IMR-90 (cell line): Measurements from ENCODE around the gene MEP1B. TPM values are rescaled to one million over a fixed set of nuclear protein-coding genes. Genes with fewer than 3 reads are reported as not detected.
"Not testable (repeated sequence)": the region's sequence is repeated elsewhere in the genome, so short reads cannot be mapped to it uniquely, and the experiment has no call there.

Experiments
- ATAC-seq: fragments of 200-7000 bp; cut with Tn5 transposase; 2 replicates; pipeline ENCODE4 v1.9.1; 2020; ENCODE audit warnings: low read depth, mild to moderate bottlenecking, moderate library complexity
- BruUV-seq: library from RNA; stranded (reverse); fragments of 400-500 nt; replicated peaks from 2 replicates; lab custom pipeline; 2021; lab: Mats Ljungman, UMichigan
- CTCF ChIA-PET: fragments of 300-600 bp; formaldehyde crosslinking; extraction: SDS; loops from one replicate; lab custom pipeline; 2021; ENCODE audit warnings: antibody characterized with exemption; lab: Yijun Ruan, JAX
- POLR2A ChIA-PET: fragments of 300-600 bp; sonication (Branson Sonifier 250); formaldehyde crosslinking; loops from one replicate; lab custom pipeline; 2022; ENCODE audit warnings: antibody characterized with exemption; ENCODE audit not compliant: unreplicated experiment; lab: Charles Lee
- DNase-seq: peaks from one replicate; pipeline ENCODE4 v3.0.0; 2013
- H2AFZ ChIP-seq: replicated peaks from 2 replicates; pipeline ENCODE3; 2013; ENCODE audit warnings: low read length, mild to moderate bottlenecking; ENCODE audit not compliant: poor library complexity
- H2AK5ac ChIP-seq: 2 replicates; pipeline ENCODE4 v1.6.1; 2013; ENCODE audit warnings: low read depth, low read length, inconsistent platforms
- H2AK9ac ChIP-seq: replicated peaks from 2 replicates; pipeline ENCODE3; 2013; ENCODE audit warnings: mild to moderate bottlenecking, low read depth, low read length, moderate library complexity; ENCODE audit not compliant: poor library complexity
- H2BK120ac ChIP-seq: 2 replicates; pipeline ENCODE4 v1.6.1; 2013; ENCODE audit warnings: low read depth, low read length, inconsistent platforms
- H2BK15ac ChIP-seq: 3 replicates; pipeline ENCODE4 v1.6.1; 2013; ENCODE audit warnings: low read depth, low read length, inconsistent platforms
- H2BK20ac ChIP-seq: 2 replicates; pipeline ENCODE4 v1.6.1; 2013; ENCODE audit warnings: low read depth, mild to moderate bottlenecking, inconsistent platforms, low read length, moderate library complexity
- H2BK5ac ChIP-seq: 2 replicates; pipeline ENCODE4 v1.6.1; 2013; ENCODE audit warnings: mild to moderate bottlenecking, low read depth, low read length, inconsistent platforms; ENCODE audit not compliant: poor library complexity, severe bottlenecking
- H3K14ac ChIP-seq: replicated peaks from 2 replicates; pipeline ENCODE4 v1.6.1; 2013; ENCODE audit warnings: low read depth, low read length, inconsistent platforms
- H3K18ac ChIP-seq: 2 replicates; pipeline ENCODE4 v1.6.1; 2013; ENCODE audit warnings: low read depth, low read length, control low read depth
- H3K23ac ChIP-seq: 2 replicates; pipeline ENCODE4 v1.6.1; 2013; ENCODE audit warnings: low read depth, low read length, inconsistent platforms
- H3K27ac ChIP-seq: 2 replicates; pipeline ENCODE4 v1.5.1; 2013; ENCODE audit warnings: mild to moderate bottlenecking, control low read depth, low read length; ENCODE audit not compliant: insufficient read depth
- H3K27me3 ChIP-seq: 2 replicates; pipeline ENCODE4 v1.6.1; 2013; ENCODE audit warnings: low read length; ENCODE audit not compliant: control insufficient read depth, insufficient read depth
- H3K36me3 ChIP-seq: 2 replicates; pipeline ENCODE4 v1.6.1; 2013; ENCODE audit warnings: low read length, mixed read lengths; ENCODE audit not compliant: control insufficient read depth, insufficient read depth
- H3K4ac ChIP-seq: 2 replicates; pipeline ENCODE4 v1.6.1; 2013; ENCODE audit warnings: low read depth, low read length, inconsistent platforms
- H3K4me1 ChIP-seq: 2 replicates; pipeline ENCODE4 v1.6.1; 2013; ENCODE audit warnings: low read length, mixed read lengths; ENCODE audit not compliant: control insufficient read depth, insufficient read depth
- H3K4me2 ChIP-seq: 2 replicates; pipeline ENCODE4 v1.6.1; 2013; ENCODE audit warnings: low read depth, mild to moderate bottlenecking, control low read depth, low read length, moderate library complexity
- H3K4me3 ChIP-seq: 2 replicates; pipeline ENCODE4 v1.5.1; 2013; ENCODE audit warnings: low read depth, mild to moderate bottlenecking, control low read depth, low read length, moderate library complexity; ENCODE audit not compliant: insufficient read depth
- H3K56ac ChIP-seq: 2 replicates; pipeline ENCODE4 v1.6.1; 2013; ENCODE audit warnings: low read length, inconsistent platforms; ENCODE audit not compliant: insufficient read depth; ENCODE audit errors: extremely low read depth
- H3K79me1 ChIP-seq, 2 experiments: 2 replicates each; pipeline ENCODE4 v1.6.1; 2013; ENCODE audit warnings: low read length in 2 of 2, inconsistent platforms in 1 of 2, low read depth in 1 of 2
- H3K9ac ChIP-seq: 2 replicates; pipeline ENCODE4 v1.6.1; 2013; ENCODE audit warnings: low read depth, low read length, control low read depth
- H3K9me1 ChIP-seq: 2 replicates; pipeline ENCODE4 v1.6.1; 2013; ENCODE audit warnings: low read length, inconsistent platforms; ENCODE audit not compliant: insufficient read depth
- H3K9me3 ChIP-seq: 2 replicates; pipeline ENCODE4 v1.6.1; 2013; ENCODE audit warnings: low read length; ENCODE audit not compliant: control insufficient read depth, insufficient read depth
- H4K20me1 ChIP-seq: 2 replicates; pipeline ENCODE4 v1.6.1; 2013; ENCODE audit warnings: low read length, inconsistent platforms; ENCODE audit not compliant: insufficient read depth
- H4K5ac ChIP-seq: 2 replicates; pipeline ENCODE4 v1.6.1; 2013; ENCODE audit warnings: mild to moderate bottlenecking, low read depth, low read length, control low read depth
- H4K8ac ChIP-seq, 2 experiments: 2 replicates each; pipeline ENCODE4 v1.6.1; 2013; ENCODE audit warnings: low read depth in 2 of 2, low read length in 2 of 2, control low read depth in 1 of 2, inconsistent platforms in 1 of 2
- H4K91ac ChIP-seq: 2 replicates; pipeline ENCODE4 v1.6.1; 2013; ENCODE audit warnings: low read depth, low read length, inconsistent platforms; ENCODE audit not compliant: insufficient read depth
- FOS ChIP-seq: fragments of 150-350 bp; IDR thresholded peaks from 2 replicates; pipeline ENCODE4 v1.6.1; 2016; ENCODE audit warnings: low read depth, low read length
- RAD21 ChIP-seq: IDR thresholded peaks from 2 replicates; pipeline ENCODE4 v1.6.1; 2012; ENCODE audit warnings: low read length, improper control_type of control experiment
- RFX5 ChIP-seq: IDR thresholded peaks from 2 replicates; pipeline ENCODE4 v1.8.0; 2012; ENCODE audit warnings: low read depth, mild to moderate bottlenecking, low read length, moderate library complexity
- SMC3 ChIP-seq: fragments of 150-350 bp; IDR thresholded peaks from 2 replicates; pipeline ENCODE4 v1.6.1; 2016; ENCODE audit warnings: low read depth, mild to moderate bottlenecking, antibody characterized with exemption, low read length, moderate library complexity
- WGBS, 2 experiments: methylation state at CpG; one replicate each; pipeline versions ENCODE4 v1.1.5 to v1.1.7; 2013; ENCODE audit warnings: missing lambda C conversion rate in 2 of 2; ENCODE audit not compliant: insufficient read length in 1 of 2; ENCODE audit errors: extremely low coverage in 2 of 2; 5-methylcytosine and 5-hydroxymethylcytosine counted together
- dilution Hi-C: fragments of 300-500 bp; cut with HindIII; formaldehyde crosslinking; loops from one replicate; pipeline ENCODE4 v1.14.3; 2018; ENCODE audit warnings: low sequenced_read_pairs; ENCODE audit not compliant: unreplicated experiment
- in situ Hi-C: fragments of 300-500 bp; cut with MboI; formaldehyde crosslinking; loops from 3 replicates; pipeline ENCODE4 v1.14.3; 2019; ENCODE audit warnings: low sequenced_read_pairs, inconsistent platforms, mixed read lengths
- intact Hi-C: fragments of 100-400 bp; cut with micrococcal nuclease; formaldehyde crosslinking; loops from 2 replicates; pipeline ENCODE4 v1.10.0; 2022
- polyA plus RNA-seq, 3 experiments: library from polyadenylated mRNA; depleted of rRNA; stranded (reverse); fragments of >200 nt; gene quantifications; 2 replicates each; pipeline ENCODE4 v1.2.3, GENCODE V29; 2012; ENCODE audit warnings: low replicate concordance in 1 of 3
- total RNA-seq: library from RNA; depleted of rRNA; stranded (reverse); fragments of >200 nt; gene quantifications from 2 replicates; pipeline ENCODE4 v1.2.3, GENCODE V29; 2012
- TF ChIP-seq, protein P1 (sequence below): conservative IDR thresholded peaks from 2 replicates; pipeline ENCODE4 v1.5.1; 2012; ENCODE audit warnings: mild to moderate bottlenecking, low read depth, low read length, improper control_type of control experiment

MEP1B gene
- total and polyA plus RNA-seq, 2 of the 4 experiments (the other 2 are of a cell fraction): not detected

DNA sequence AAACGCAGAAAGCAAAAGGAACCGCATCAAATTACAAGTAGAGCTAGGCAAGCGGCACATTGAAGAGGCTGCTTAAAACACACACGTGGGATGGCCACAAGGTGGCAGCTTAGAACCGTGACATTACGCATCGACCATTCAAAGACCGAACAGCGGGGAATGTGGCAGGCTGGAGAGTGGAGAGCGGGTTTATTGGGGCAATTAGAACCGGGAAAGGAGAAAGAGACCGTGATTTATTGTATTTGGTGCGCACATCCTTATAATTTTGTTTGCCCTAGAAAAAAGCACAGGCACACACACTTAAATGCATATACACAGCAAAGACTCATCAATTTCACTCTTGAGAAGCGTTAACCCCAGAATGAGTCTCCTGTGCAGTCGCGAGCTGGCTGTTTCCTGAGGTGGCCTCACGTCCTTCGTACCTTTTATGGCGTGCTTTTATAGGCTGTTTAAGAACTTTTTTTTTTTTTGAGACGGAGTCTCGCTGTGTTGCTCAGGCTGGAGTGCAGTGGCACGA, 31.7 kb upstream of the MEP1B start:
- no peak overlapping the region for H2BK15ac ChIP-seq
- ChIA-PET CTCF (interaction anchor here (0.6 to 2.1 kb wide), 14 partner anchors 8 to 557 kb away, joined by 3 to 26 read pairs (median 4); partner anchors contain the start of gene GAREM1), POLR2A (no interaction called here)
- H4K91ac ChIP-seq: no peak overlapping the region
- peak overlapping the region; percentile 0 for H2AFZ ChIP-seq
- H3K56ac ChIP-seq: no peak overlapping the region
- no peak overlapping the region for H3K27ac ChIP-seq
- no peak overlapping the region for H3K9ac ChIP-seq
- no peak overlapping the region for H3K18ac ChIP-seq
- BruUV-seq: no TSS peak
- no peaks in the 10 kb centered on the region for H3K9me3 ChIP-seq
- no peaks in the 10 kb centered on the region for H4K20me1 ChIP-seq
- no peak overlapping the region for H4K8ac ChIP-seq
- H2BK5ac ChIP-seq: no peak overlapping the region
- no peak overlapping the region for H3K4me3 ChIP-seq
- no peaks in the 10 kb centered on the region for H3K9me1 ChIP-seq
- H2BK20ac ChIP-seq: no peak overlapping the region
- no peak overlapping the region for H4K5ac ChIP-seq
- no peak overlapping the region for H3K4ac ChIP-seq
- in situ Hi-C loops (no loop called here), intact Hi-C loops (loop anchor here (1.0 to 5.0 kb wide), 6 partner anchors 65 to 774 kb away; partner anchors contain the start of gene GAREM1), dilution Hi-C loops (no loop called here)
- H3K14ac ChIP-seq: no peak overlapping the region
- no peak overlapping the region for H2BK120ac ChIP-seq
- ATAC-seq: peak; percentile 100
- TF ChIP-seq FOS (no peak), RAD21 (peak; percentile 92), RFX5 (no peak), SMC3 (peak; percentile 78)
- TF ChIP-seq, protein P1, sequence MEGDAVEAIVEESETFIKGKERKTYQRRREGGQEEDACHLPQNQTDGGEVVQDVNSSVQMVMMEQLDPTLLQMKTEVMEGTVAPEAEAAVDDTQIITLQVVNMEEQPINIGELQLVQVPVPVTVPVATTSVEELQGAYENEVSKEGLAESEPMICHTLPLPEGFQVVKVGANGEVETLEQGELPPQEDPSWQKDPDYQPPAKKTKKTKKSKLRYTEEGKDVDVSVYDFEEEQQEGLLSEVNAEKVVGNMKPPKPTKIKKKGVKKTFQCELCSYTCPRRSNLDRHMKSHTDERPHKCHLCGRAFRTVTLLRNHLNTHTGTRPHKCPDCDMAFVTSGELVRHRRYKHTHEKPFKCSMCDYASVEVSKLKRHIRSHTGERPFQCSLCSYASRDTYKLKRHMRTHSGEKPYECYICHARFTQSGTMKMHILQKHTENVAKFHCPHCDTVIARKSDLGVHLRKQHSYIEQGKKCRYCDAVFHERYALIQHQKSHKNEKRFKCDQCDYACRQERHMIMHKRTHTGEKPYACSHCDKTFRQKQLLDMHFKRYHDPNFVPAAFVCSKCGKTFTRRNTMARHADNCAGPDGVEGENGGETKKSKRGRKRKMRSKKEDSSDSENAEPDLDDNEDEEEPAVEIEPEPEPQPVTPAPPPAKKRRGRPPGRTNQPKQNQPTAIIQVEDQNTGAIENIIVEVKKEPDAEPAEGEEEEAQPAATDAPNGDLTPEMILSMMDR: peak; percentile 94
- H3K23ac ChIP-seq: no peak overlapping the region
- peak overlapping the region; percentile 39; the same call in 1 of the 2 replicates for H3K4me2 ChIP-seq
- no peaks in the 10 kb centered on the region for H3K79me1 ChIP-seq
- peak; percentile 89 for DNase-seq
- H3K27me3 ChIP-seq: no peaks in the 10 kb centered on the region; the same call in none of the 2 replicates
- no peak overlapping the region for H2AK5ac ChIP-seq
- no peak overlapping the region for H2AK9ac ChIP-seq
- no peaks in the 10 kb centered on the region for H3K36me3 ChIP-seq
- no peaks in the 10 kb centered on the region for H3K4me1 ChIP-seq
- WGBS, 2 experiments: 25% methylated on average over 3 of the region's 22 CpGs; no CpG with 5 or more reads in 1 of the 2 experiments

DNA sequence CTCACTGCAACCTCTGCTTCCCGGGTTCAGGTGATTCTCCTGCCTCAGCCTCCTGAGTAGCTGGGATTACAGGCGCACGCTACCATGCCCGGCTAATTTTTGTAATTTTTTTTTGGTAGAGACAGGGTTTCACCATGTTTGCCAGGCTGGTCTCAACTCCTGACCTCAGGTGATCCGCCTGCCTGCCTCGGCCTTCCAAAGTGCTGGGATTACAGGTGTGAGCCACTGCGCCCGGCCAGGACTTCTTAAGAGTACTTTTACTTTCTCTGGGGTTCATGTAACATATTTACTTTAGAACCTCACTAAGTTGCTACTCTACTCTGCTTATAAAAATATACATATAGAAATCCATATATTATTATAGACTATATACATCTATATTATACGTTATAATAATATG, 31.2 kb upstream of the MEP1B start:
- H4K5ac ChIP-seq, H3K79me1 ChIP-seq, H3K14ac ChIP-seq, H3K4me3 ChIP-seq, H2BK15ac ChIP-seq, H3K4me1 ChIP-seq, H3K4me2 ChIP-seq, ATAC-seq, H2BK20ac ChIP-seq, POLR2A ChIA-PET, H2BK120ac ChIP-seq, H3K36me3 ChIP-seq, H4K8ac ChIP-seq, H3K56ac ChIP-seq, BruUV-seq, in situ Hi-C loops, dilution Hi-C loops, H3K27me3 ChIP-seq, H2AK5ac ChIP-seq, H3K27ac ChIP-seq, H3K18ac ChIP-seq, H2AFZ ChIP-seq, H2BK5ac ChIP-seq, H3K9me1 ChIP-seq, H2AK9ac ChIP-seq, H3K4ac ChIP-seq, H3K9me3 ChIP-seq, H3K23ac ChIP-seq, H4K20me1 ChIP-seq, DNase-seq, H3K9ac ChIP-seq, H4K91ac ChIP-seq: not testable (repeated sequence)
- intact Hi-C loops: loop anchor here (1.0 to 5.0 kb wide), 6 partner anchors 66 to 774 kb away; partner anchors contain the start of gene GAREM1
- 80% methylated on average over 1 of the region's 9 CpGs; no CpG with 5 or more reads in 1 of the 2 experiments for WGBS, 2 experiments
- CTCF ChIA-PET: interaction anchor here (0.6 to 2.1 kb wide), 9 partner anchors 11 to 399 kb away, joined by 3 to 26 read pairs (median 6); partner anchors contain the start of gene GAREM1
